NCI-H526 treated with DMSO at 0.1 percent for 48 hours (cell line): ENCODE results near the gene NBAS.
"Not testable (repeated sequence)": the region's sequence is repeated elsewhere in the genome, so short reads cannot be mapped to it uniquely, and the experiment has no call there.

Source experiments
- DNase-seq: peaks from one replicate; lab custom pipeline; 2025; lab: John Stamatoyannopoulos, UW

The NBAS gene

GRCh38 chr2:15460112-15460620, 101.0 kb downstream of the NBAS start:
- DNase-seq, result no peak

GRCh38 chr2:15458277-15458676, 102.9 kb downstream of the NBAS start:
- DNase-seq, result no peak

DNA sequence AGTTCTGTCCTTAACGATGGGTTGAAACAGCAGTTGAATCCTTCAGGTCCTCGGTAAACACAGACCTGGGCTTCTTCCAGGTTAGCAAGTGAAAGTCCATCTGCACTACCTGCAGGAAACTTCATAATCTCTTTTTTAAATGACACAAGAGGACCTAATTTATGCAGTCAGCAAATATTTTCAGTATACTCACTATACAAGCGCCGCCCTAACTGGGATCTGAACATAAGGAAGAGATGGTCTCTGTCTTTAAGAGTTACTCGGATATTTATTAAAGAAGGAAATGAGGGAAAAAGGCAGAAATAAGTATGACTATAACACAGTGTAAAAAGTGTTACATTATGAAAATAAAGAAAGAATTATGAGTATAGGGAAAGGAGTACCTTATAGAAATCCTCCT, 103.3 kb downstream of the NBAS start:
- no peak for DNase-seq

DNA sequence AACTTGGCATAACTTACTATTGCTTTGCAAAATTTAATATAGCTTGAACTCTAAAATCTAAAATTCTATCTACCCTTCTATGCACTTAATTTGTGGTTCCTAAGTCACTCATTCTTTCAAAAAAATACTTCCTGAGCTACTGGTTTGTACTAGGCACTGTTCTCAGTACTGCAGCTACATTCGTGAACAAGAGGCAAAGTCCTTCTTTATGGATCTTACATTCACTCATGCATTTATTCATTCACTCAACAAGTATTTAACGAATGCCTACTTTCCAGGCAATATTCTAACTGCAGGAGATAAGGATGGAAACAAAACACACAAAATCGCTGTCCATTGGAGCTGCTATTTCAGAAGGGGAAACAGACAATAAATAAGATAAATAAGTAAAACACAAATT, 104.8 kb downstream of the NBAS start:
- DNase-seq, result no peak

DNA sequence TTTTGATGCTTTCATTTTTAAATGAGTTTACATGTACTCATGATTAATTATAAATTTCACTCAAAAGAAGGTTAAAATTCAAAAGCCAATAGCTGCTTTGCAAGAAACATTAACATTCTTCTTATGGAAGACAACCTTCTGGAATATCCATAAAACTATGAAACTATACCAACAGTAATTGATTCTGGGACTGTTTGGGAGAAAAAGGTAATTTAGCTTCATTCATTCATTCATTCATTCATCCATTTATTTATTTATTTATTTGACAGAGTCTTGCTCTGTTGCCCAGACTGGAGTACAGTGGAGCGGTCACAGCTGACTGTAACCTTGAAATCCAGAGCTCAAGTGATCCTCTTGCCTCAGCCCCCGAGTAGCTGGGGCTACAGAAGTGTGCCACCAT, 110.3 kb downstream of the NBAS start:
- no peak for DNase-seq

GRCh38 chr2:15449556-15450236, 111.4 kb downstream of the NBAS start:
- peak; percentile 100 for DNase-seq

- DNase-seq, result no peak
Observed at GRCh38 chr2:15448250-15448839, 112.8 kb downstream of the NBAS start.

- no peak for DNase-seq
Observed at GRCh38 chr2:15447381-15447780, 113.8 kb downstream of the NBAS start.

- DNase-seq, result no peak
Observed at GRCh38 chr2:15446961-15447360, 114.2 kb downstream of the NBAS start.

DNA sequence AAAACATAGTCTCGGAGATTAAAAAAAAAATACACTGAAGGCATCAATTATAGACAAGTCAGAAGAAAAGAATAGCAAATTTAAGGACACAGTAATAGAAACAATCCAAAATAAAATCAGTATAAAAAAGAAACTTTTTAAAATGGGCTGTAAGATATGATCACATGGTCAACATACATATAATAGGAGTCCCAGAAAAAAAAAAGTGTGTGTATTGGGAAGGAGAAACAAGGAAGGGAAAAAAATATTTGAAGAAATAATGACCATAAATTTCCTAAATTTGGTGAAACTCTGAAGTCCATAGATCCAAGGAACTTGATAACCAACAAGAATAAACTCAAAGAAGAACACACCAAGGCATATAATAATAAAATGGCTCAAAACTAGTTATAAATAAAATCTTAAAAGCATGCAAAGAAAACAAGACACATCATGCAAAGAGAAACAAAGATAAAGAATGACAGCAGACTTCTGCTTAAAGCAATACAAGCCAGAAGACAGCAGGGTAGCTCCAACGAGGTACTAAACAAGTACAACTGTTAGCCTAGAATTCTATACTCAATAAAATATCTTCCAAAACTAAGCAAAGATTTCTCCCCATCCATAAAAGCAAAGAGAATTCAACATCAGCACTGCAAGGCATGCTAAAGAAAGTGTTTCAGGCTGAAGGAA, 115.1 kb downstream of the NBAS start:
- DNase-seq, result no peak

- not testable (repeated sequence) for DNase-seq
Observed at GRCh38 chr2:15439768-15440524, 121.2 kb downstream of the NBAS start.

DNA sequence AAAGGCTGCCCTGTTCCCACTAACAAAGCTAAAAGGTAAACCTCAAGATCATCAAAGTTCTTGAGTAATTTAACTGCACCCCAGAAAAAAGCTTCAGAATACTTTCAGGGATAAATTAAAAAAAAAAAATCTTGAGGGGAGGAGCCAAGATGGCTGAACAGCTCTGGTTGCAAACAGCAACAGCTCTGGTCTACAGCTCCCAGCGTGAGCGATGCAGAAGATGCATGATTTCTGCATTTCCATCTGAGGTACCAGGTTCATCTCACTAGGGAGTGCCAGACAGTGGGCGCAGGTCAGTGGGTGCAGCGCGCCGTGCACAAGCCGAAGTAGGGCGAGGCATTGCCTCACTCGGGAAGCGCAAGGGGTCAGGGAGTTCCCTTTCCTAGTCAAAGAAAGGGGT, 121.8 kb downstream of the NBAS start:
- not testable (repeated sequence) for DNase-seq

- no peak for DNase-seq
Observed at GRCh38 chr2:15436195-15436594, 124.9 kb downstream of the NBAS start.

DNA sequence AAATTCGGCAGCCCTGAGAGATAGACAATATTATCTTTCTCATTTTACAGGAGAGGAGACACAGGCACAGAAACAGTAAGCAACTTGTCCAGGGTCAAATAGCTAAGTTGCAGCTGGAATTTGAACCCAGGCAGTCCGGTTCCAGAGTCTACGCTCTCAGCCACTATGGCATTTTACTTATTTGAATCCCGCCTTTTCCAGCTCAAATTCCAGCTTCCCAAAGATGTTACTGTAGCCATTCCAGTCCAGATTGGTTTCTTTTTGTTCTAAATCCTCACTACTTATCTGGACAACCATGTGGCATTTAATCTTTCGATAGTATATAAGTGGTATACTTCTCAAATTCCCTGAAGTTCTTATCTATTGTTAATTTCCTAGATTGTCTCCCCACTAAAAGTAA, 125.7 kb downstream of the NBAS start:
- DNase-seq, result peak; percentile 100

GRCh38 chr2:15432642-15433256, 128.4 kb downstream of the NBAS start:
- DNase-seq, result no peak

DNA sequence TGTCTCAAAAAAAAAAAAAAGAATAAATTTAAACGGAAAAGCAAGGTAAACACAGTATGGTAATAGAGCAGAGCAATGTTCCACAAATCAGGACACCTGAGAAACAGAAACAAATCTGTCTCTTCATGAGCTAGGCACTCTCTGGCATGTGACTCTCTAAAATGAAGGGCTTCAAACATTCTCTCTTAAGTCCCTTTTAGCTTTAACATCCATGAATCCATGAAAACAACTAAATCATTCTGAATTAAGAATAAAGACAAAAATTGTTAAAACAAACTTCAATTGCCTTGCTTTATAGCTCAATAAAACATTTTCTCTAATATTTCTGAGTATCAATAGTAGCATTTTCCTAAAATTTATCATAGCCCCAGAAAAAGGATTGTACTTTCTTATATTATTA, 132.1 kb downstream of the NBAS start:
- no peak for DNase-seq

GRCh38 chr2:15427987-15428386, 133.1 kb downstream of the NBAS start:
- peak; percentile 100 for DNase-seq

DNA sequence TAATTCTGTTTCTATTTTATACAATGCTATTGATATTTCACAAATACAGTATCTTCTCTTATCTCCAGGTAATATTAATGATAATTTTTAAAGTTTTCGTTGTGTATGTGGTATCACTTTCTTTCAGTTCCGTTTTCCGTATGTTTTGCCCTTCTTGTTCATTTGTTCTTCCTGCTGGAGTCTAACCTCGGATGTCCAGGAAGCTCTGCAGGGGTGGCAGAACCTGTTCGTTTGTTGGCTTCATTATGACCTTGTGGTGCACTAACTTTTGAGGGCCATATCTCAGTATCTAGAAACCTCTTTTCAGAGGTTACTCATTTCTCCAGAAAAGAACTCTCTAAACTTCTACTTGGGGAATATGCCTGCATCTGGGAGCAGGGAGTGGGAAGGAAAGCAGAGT, 134.5 kb downstream of the NBAS start:
- DNase-seq, result no peak

DNA sequence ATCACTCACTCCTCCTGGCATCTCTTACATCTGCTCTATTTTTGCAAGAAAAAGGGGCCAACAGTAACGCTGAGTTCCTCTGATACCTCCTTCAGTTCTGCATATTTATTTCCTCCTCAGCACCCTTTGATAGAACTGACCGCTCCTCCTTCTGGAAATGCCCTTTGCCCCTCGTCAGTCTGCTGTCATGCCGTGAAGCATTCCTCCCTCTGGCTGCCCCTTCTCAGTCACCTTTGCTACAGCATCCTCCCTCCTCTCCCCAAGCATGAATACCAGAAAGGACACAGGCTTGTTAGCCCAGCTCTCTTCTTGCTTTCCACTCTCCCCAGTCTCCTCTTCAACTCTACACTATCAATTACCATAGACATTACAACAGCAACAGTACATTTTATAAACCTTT, 135.4 kb downstream of the NBAS start:
- DNase-seq, result peak; percentile 100

DNA sequence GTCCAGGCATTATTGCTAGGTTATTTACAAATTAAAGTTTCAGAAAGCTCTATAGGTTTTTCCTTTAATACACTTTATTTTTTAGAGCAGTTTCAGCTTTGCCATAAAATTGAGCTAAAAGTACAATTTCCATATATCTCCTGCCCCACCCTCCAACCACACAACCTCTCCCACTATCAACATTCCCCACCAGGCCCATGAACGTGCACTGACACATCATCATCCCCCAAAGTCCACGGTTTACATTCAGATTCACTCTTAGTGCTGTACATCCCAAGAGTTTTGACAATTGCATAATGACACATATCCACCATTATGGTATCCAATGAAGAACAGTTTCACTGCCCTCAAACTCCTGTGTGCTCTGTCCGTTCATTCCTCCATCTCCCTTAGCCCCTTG, 139.4 kb downstream of the NBAS start:
- DNase-seq, result no peak

GRCh38 chr2:15415748-15416147, 145.4 kb downstream of the NBAS start:
- DNase-seq, result no peak

GRCh38 chr2:15412779-15413178, 148.4 kb downstream of the NBAS start:
- no peak for DNase-seq
